K562 (cell line): ENCODE results near the gene UTS2R. TPM values are rescaled to one million over a fixed set of nuclear protein-coding genes. Genes with fewer than 3 reads are reported as not detected.
A peak's percentile ranks its signal among the peaks of the same experiment; 100 is the strongest.

Experiments used
- ATAC-seq: fragments of 200-7000 bp; cut with Tn5 transposase; 3 replicates; pipeline ENCODE4 v1.9.1; 2020; ENCODE audit warnings: moderate library complexity
- BruUV-seq: library from RNA; stranded (reverse); fragments of 400-500 nt; replicated peaks from 2 replicates; lab custom pipeline; 2021; lab: Mats Ljungman, UMichigan
- CTCF ChIA-PET: fragments of 300-600 bp; formaldehyde crosslinking; extraction: SDS; loops from one replicate; lab custom pipeline; 2021; ENCODE audit warnings: low intra/inter-chr PET ratio; lab: Yijun Ruan, JAX
- POLR2A ChIA-PET: fragments of 300-600, 350-650 bp; sonication (Branson Sonifier 250); formaldehyde crosslinking; extraction: SDS; loops from one replicate; lab custom pipeline; 2021; ENCODE audit warnings: antibody characterized with exemption, inconsistent platforms; lab: Yijun Ruan, JAX
- DNase-seq, 4 experiments: peaks; one replicate each; pipeline versions ENCODE4 v3.0.0 to v3.0.0-alpha.2; 2011 to 2018; ENCODE audit warnings: low spot score in 3 of 4, mixed read lengths in 3 of 4; ENCODE audit errors: extremely low read depth in 1 of 4
- FAIRE-seq: peaks from 2 replicates; lab custom pipeline; 2011; peaks lifted over from hg19 to GRCh38; lab: Jason Lieb, UNC
- H2AFZ ChIP-seq: 2 replicates; pipeline ENCODE4 v1.6.0; 2011; ENCODE audit warnings: low read depth, low read length, control low read depth, inconsistent platforms
- H3K27ac ChIP-seq: fragments of 200-600 bp; 3 replicates; pipeline ENCODE4 v1.8.0; 2011; ENCODE audit warnings: low read depth, mild to moderate bottlenecking, control low read depth, inconsistent platforms, low read length, moderate library complexity, mixed read lengths; ENCODE audit errors: extremely low read depth
- H3K27me3 ChIP-seq, 2 experiments: fragments of 300-600 bp in 1 of 2; 2 replicates in 1 of 2; 3 replicates in 1 of 2; pipeline versions ENCODE4 v1.6.0 to v1.8.0; 2011; ENCODE audit warnings: inconsistent platforms in 2 of 2, low read length in 2 of 2, mild to moderate bottlenecking in 1 of 2, mixed read lengths in 1 of 2, moderate library complexity in 1 of 2; ENCODE audit not compliant: control insufficient read depth in 2 of 2, insufficient read depth in 2 of 2
- H3K36me3 ChIP-seq: fragments of 300-600 bp; 3 replicates; pipeline ENCODE4 v1.8.0; 2011; ENCODE audit warnings: mild to moderate bottlenecking, low read length, inconsistent platforms; ENCODE audit not compliant: control insufficient read depth, insufficient read depth
- H3K4me1 ChIP-seq, 2 experiments: fragments of 200-600 bp in 1 of 2; replicated peaks in 1 of 2; 2 replicates in 1 of 2; 3 replicates in 1 of 2; pipeline versions ENCODE4 v1.5.1 to v1.8.0; 2011; ENCODE audit warnings: inconsistent platforms in 2 of 2, low read length in 2 of 2, mild to moderate bottlenecking in 1 of 2, mixed read lengths in 1 of 2, moderate library complexity in 1 of 2; ENCODE audit not compliant: control insufficient read depth in 2 of 2, insufficient read depth in 2 of 2
- H3K4me2 ChIP-seq: 2 replicates; pipeline ENCODE4 v1.6.1; 2011; ENCODE audit warnings: low read length, control low read depth, inconsistent platforms, mixed read lengths; ENCODE audit not compliant: insufficient read depth
- H3K4me3 ChIP-seq: fragments of 200-600 bp; sonication (generic), shearing (Covaris generic); 2 replicates; pipeline ENCODE4 v1.5.1; 2016; ENCODE audit warnings: control low read depth, inconsistent platforms
- H3K79me2 ChIP-seq: fragments of 200-600 bp; 3 replicates; pipeline ENCODE4 v1.8.0; 2011; ENCODE audit warnings: low read length, inconsistent platforms; ENCODE audit not compliant: control insufficient read depth, insufficient read depth
- H3K9ac ChIP-seq, 2 experiments: 2 replicates each; pipeline versions ENCODE4 v1.6.0 to v1.6.1; 2011; ENCODE audit warnings: low read depth in 2 of 2, low read length in 2 of 2, control low read depth in 1 of 2, inconsistent platforms in 1 of 2, mild to moderate bottlenecking in 1 of 2, mixed read lengths in 1 of 2; ENCODE audit not compliant: insufficient read depth in 1 of 2
- H3K9me1 ChIP-seq: one replicate; pipeline ENCODE4 v1.6.0; 2011; ENCODE audit warnings: inconsistent platforms, mild to moderate bottlenecking, low read length, moderate library complexity; ENCODE audit not compliant: control insufficient read depth, insufficient read depth
- H3K9me3 ChIP-seq: replicated peaks from 2 replicates; pipeline ENCODE4 v1.5.1; 2011; ENCODE audit warnings: low read depth, low read length, inconsistent platforms; ENCODE audit not compliant: control insufficient read depth, insufficient read depth
- H4K20me1 ChIP-seq: replicated peaks from 2 replicates; pipeline ENCODE4 v1.6.1; 2011; ENCODE audit warnings: low read length, inconsistent platforms, mixed read lengths; ENCODE audit not compliant: control insufficient read depth, insufficient read depth
- ARID3A ChIP-seq: IDR thresholded peaks from 2 replicates; pipeline ENCODE4 v1.6.1; 2012; ENCODE audit warnings: low read depth, low read length, improper control_type of control experiment, borderline replicate concordance
- C11orf30 ChIP-seq: fragments of 450-650 bp; IDR thresholded peaks from 2 replicates; pipeline ENCODE4 v1.6.1; 2016; ENCODE audit warnings: low read depth, mild to moderate bottlenecking
- CBX5 ChIP-seq: IDR thresholded peaks from 2 replicates; pipeline ENCODE4 v1.6.1; 2014; ENCODE audit warnings: low read depth, borderline replicate concordance
- EP400 ChIP-seq: fragments of 450-650 bp; IDR thresholded peaks from 2 replicates; pipeline ENCODE4 v1.6.1; 2017; ENCODE audit warnings: antibody characterized with exemption, mild to moderate bottlenecking, moderate library complexity
- KDM4B ChIP-seq, 2 experiments: fragments of 450-650 bp in 1 of 2; sonication (generic) in 1 of 2; IDR thresholded peaks; 2 replicates each; pipeline ENCODE4 v1.6.1; 2016 to 2017; ENCODE audit warnings: borderline replicate concordance in 2 of 2, antibody characterized with exemption in 1 of 2, low read depth in 1 of 2, mild to moderate bottlenecking in 1 of 2
- KLF16 ChIP-seq: IDR thresholded peaks from 2 replicates; pipeline ENCODE4 v1.6.1; 2016; ENCODE audit warnings: antibody characterized with exemption
- MCM7 ChIP-seq, 2 experiments: fragments of 450-650 bp; IDR thresholded peaks; 2 replicates each; pipeline ENCODE4 v1.6.1; 2016 to 2018
- MTF1 ChIP-seq: fragments of 250-450 bp; sonication (Bioruptor Pico); IDR thresholded peaks from 2 replicates; pipeline ENCODE4 v1.9.0; 2021; ENCODE audit warnings: moderate library complexity, mild to moderate bottlenecking, inconsistent platforms, borderline replicate concordance
- PHB ChIP-seq: fragments of 250-450 bp; sonication (Bioruptor Pico); IDR thresholded peaks from 2 replicates; pipeline ENCODE4 v1.5.0; 2021
- RBM25 ChIP-seq: fragments of 200-400 bp; formaldehyde crosslinking; IDR thresholded peaks from 2 replicates; pipeline ENCODE4 v1.6.1; 2018; ENCODE audit warnings: low read length, low read depth, moderate library complexity; ENCODE audit not compliant: severe bottlenecking
- RBM34 ChIP-seq: fragments of 200-400 bp; formaldehyde crosslinking; IDR thresholded peaks from 2 replicates; pipeline ENCODE4 v1.6.1; 2018; ENCODE audit warnings: low read length, borderline replicate concordance; ENCODE audit not compliant: insufficient read depth
- SREBF1 ChIP-seq: fragments of 150-350 bp; IDR thresholded peaks from 2 replicates; pipeline ENCODE4 v1.6.1; 2014; ENCODE audit warnings: antibody characterized with exemption, low read depth, low read length, borderline replicate concordance
- TAF7 ChIP-seq: fragments of 450-650 bp; IDR thresholded peaks from 2 replicates; pipeline ENCODE4 v1.6.1; 2016; ENCODE audit warnings: missing genetic modification characterization, missing compliant biosample characterization
- ZNF436 ChIP-seq: fragments of 250-450, 450-650 bp; sonication (Bioruptor Pico); formaldehyde crosslinking; IDR thresholded peaks from 2 replicates; pipeline ENCODE4 v1.7.0; 2020; ENCODE audit warnings: mild to moderate bottlenecking
- ZNF639 ChIP-seq, 2 experiments: fragments of 200-800 bp in 1 of 2; sonication (Bioruptor generic) in 1 of 2; sonication (generic) in 1 of 2; formaldehyde crosslinking in 1 of 2; IDR thresholded peaks in 1 of 2; conservative IDR thresholded peaks in 1 of 2; 2 replicates each; pipeline versions ENCODE4 v1.5.0 to v1.6.1; 2016 to 2020; ENCODE audit warnings: missing compliant biosample characterization in 1 of 2, missing genetic modification characterization in 1 of 2, missing genetic modification reagents in 1 of 2
- ZNF644 ChIP-seq: fragments of 200-800 bp; sonication (Bioruptor generic); IDR thresholded peaks from 2 replicates; pipeline ENCODE4 v1.6.1; 2016; ENCODE audit warnings: low read depth, missing genetic modification characterization, missing compliant biosample characterization
- WGBS: fragments of 100-300 bp; shearing (Covaris generic); methylation state at CpG from one replicate; pipeline ENCODE4 v1.1.6; 2016; ENCODE audit warnings: low coverage, mixed read lengths; ENCODE audit not compliant: insufficient coverage; ENCODE audit errors: missing lambda C conversion rate; 5-methylcytosine and 5-hydroxymethylcytosine counted together
- in situ Hi-C: fragments of 300-500 bp; cut with MboI; formaldehyde crosslinking; loops from 4 replicates; pipeline ENCODE4 v1.15.0; 2018; ENCODE audit warnings: inconsistent platforms, mixed read lengths
- intact Hi-C: fragments of 100-400 bp; cut with micrococcal nuclease; formaldehyde crosslinking; loops from 2 replicates; pipeline ENCODE4 v1.14.2; 2022
- polyA plus RNA-seq, 8 experiments: library from polyadenylated mRNA; depleted of rRNA in 4 of 8; stranded (reverse) in 5 of 8; unstranded in 3 of 8; fragments of >200 nt; fragmentation: Nextera tagmentation in 2 of 8; fragmentation: Illumina TruSeq in 1 of 8; extraction: Ambion mirVana in 2 of 8; extraction: Trizol in 1 of 8; gene quantifications; 2 replicates each; pipeline versions ENCODE4 v1.2.1 to v1.2.3, GENCODE V29; 2011 to 2014; ENCODE audit warnings: inconsistent platforms in 1 of 8, missing spikeins in 1 of 8
- total RNA-seq, 7 experiments: library from RNA; depleted of rRNA in 6 of 7; stranded (reverse); fragments of >200 nt in 6 of 7; fragmentation: Illumina TruSeq in 2 of 7; extraction: Trizol in 2 of 7; gene quantifications; 2 replicates each; pipeline versions ENCODE4 v1.2.1 to v1.2.3, GENCODE V29; 2011 to 2021; ENCODE audit warnings: low replicate concordance in 1 of 7
- TF ChIP-seq, protein P1 (sequence below): fragments of 450-650 bp; IDR thresholded peaks from 2 replicates; pipeline ENCODE4 v1.6.1; 2016

UTS2R gene
- total and polyA plus RNA-seq, 9 of the 15 experiments (the other 6 are each of a cell fraction or from before 2014, with no cell fraction given): 0.22 TPM; not detected in 8

DNA sequence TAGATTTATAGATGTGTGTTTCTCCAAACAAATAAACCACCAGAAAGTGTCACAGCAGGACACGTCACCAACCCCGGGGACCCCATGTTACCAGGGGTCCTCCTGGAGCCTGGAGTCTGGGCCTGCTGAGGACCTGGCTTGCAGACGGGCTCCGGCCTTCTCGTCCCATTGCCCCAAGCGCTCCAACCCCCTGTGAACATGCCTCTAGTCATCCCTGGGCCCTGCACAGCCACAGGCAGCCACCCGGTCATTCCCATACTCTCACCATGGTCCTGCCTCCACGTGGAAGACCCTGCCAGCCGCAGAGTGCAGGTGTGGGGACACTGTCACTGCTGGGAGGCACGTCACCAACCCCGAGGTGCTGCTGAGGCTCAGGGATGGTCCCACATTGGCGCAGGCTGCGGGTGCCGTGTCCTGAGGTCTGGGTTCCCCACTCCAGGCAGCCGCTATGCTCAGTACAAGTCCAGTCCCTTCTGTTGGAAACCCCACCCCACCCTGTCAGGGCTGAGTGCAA, 42.5 kb upstream of the UTS2R start (continued):
- TF ChIP-seq ZNF639 (CRISPR knock-in tag; conservative IDR thresholded peaks at IDR 0.05 in 1 of 2, IDR thresholded peaks at IDR 0.05 in 1 of 2) (no peak), SREBF1 (no peak)

GRCh38 chr17:82329683-82330321, 41.8 kb upstream of the UTS2R start:
- in situ Hi-C loops: no loop called here
- 68% methylated on average over 16 of the region's 19 CpGs for WGBS
- POLR2A ChIA-PET: interaction anchor here (0.6 kb wide), 1 partner anchor 84 kb away, joined by 3 read pairs; no protein-coding TSS in a partner anchor
- CTCF ChIA-PET: no interaction called here
- intact Hi-C loops: no loop called here
- ATAC-seq: no peak
- Histone ChIP-seq H3K9me1 (no peaks in the 10 kb centered on the region), H3K79me2 (peaks cover 11% of the 10 kb centered on the region; the same call in 2 of the 3 replicates), H2AFZ (no peak overlapping the region), H3K27me3 (no peaks in the 10 kb centered on the region), H3K9ac (peak overlapping the region in 1 of 2 experiments; percentile 85; a peak in 1 of 4 replicates), H3K27ac (no peak overlapping the region), H3K9me3 (no peaks in the 10 kb centered on the region), H3K4me1 (peaks cover 35 to 97% of the 10 kb centered on the region in 2 experiments), H3K4me3 (no peak overlapping the region), H3K36me3 (no peaks in the 10 kb centered on the region), H4K20me1 (no peaks in the 10 kb centered on the region), H3K4me2 (no peak overlapping the region)
- BruUV-seq: no TSS peak
- no peak for DNase-seq
- FAIRE-seq: no peak
- TF ChIP-seq PHB (CRISPR knock-in tag) (no peak), ZNF644 (no peak), ARID3A (no peak), MTF1 (no peak), KDM4B (IDR thresholded peaks at IDR 0.05; ENCODE audit: borderline replicate concordance in 2 of 2, low read depth in 1 of 2) (no peak), KLF16 (no peak), TAF7 (no peak), RBM25 (no peak), EP400 (no peak), CBX5 (no peak), RBM34 (no peak), C11orf30 (no peak), MCM7 (IDR thresholded peaks at IDR 0.05) (no peak), ZNF436 (CRISPR knock-in tag) (no peak)
- TF ChIP-seq, protein P1, sequence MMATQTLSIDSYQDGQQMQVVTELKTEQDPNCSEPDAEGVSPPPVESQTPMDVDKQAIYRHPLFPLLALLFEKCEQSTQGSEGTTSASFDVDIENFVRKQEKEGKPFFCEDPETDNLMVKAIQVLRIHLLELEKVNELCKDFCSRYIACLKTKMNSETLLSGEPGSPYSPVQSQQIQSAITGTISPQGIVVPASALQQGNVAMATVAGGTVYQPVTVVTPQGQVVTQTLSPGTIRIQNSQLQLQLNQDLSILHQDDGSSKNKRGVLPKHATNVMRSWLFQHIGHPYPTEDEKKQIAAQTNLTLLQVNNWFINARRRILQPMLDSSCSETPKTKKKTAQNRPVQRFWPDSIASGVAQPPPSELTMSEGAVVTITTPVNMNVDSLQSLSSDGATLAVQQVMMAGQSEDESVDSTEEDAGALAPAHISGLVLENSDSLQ: no peak
